ENCODE measurements around the gene METTL21A.

- TF ChIP-seq CTCF (conservative IDR thresholded peaks at IDR 0.05; ENCODE audit: low read depth in 2 of 2) (no peak), JUNB (IDR thresholded peaks at IDR 0.05; ENCODE audit: unreplicated experiment) (no peak), POLR2AphosphoS5 (IDR thresholded peaks at IDR 0.05; ENCODE audit: low read depth) (no peak), CREB1 (CRISPR knock-in tag; IDR thresholded peaks at IDR 0.05; ENCODE audit: low read depth) (no peak), REST (IDR thresholded peaks at IDR 0.05; ENCODE audit: unreplicated experiment) (no peak)
Observed at GRCh38 chr2:207571370-207571769, 53.8 kb downstream of the METTL21A start.
